HepG2 (cell line): ENCODE data around the gene MEAF6. TPM values are rescaled to one million over a fixed set of nuclear protein-coding genes. Genes with fewer than 3 reads are reported as not detected.

Experiments used
- CBX2 ChIP-seq, 2 experiments: fragments of 200-600 bp in 1 of 2; sonication (generic); formaldehyde crosslinking in 1 of 2; IDR thresholded peaks; 2 replicates each; pipeline versions ENCODE4 v1.7.0 to v1.8.1; 2018 to 2022; ENCODE audit warnings: low read depth in 2 of 2, low read length in 1 of 2, mild to moderate bottlenecking in 1 of 2, missing genetic modification reagents in 1 of 2
- E2F5 ChIP-seq: sonication (generic); formaldehyde crosslinking; conservative IDR thresholded peaks from 2 replicates; pipeline ENCODE4 v1.4.0; 2020; ENCODE audit warnings: missing genetic modification reagents
- HDAC1 ChIP-seq: sonication (generic); formaldehyde crosslinking; IDR thresholded peaks from 2 replicates; pipeline ENCODE4 v1.5.1; 2020; ENCODE audit warnings: mild to moderate bottlenecking, missing genetic modification reagents
- HES4 ChIP-seq: sonication (generic); formaldehyde crosslinking; IDR thresholded peaks from 2 replicates; pipeline ENCODE4 v1.9.0; 2021; ENCODE audit warnings: mild to moderate bottlenecking, missing genetic modification reagents, borderline replicate concordance
- HOXA3 ChIP-seq: sonication (generic); formaldehyde crosslinking; IDR thresholded peaks from 2 replicates; pipeline ENCODE4 v1.5.0; 2020; ENCODE audit warnings: missing genetic modification reagents
- JUND ChIP-seq: sonication (generic); formaldehyde crosslinking; IDR thresholded peaks from 2 replicates; pipeline ENCODE4 v1.8.0; 2022; ENCODE audit warnings: mild to moderate bottlenecking, missing genetic modification reagents
- KDM5A ChIP-seq: fragments of 200-600 bp; sonication (generic); IDR thresholded peaks from 2 replicates; pipeline ENCODE4 v1.7.0; 2018; ENCODE audit warnings: antibody characterized with exemption, mild to moderate bottlenecking, low read length, borderline replicate concordance
- KLF16 ChIP-seq, 2 experiments: sonication (generic) in 1 of 2; formaldehyde crosslinking in 1 of 2; IDR thresholded peaks; 2 replicates each; pipeline versions ENCODE4 v1.6.1 to v1.8.0; 2016 to 2023; ENCODE audit warnings: missing genetic modification reagents in 2 of 2, missing compliant biosample characterization in 1 of 2
- NCOA2 ChIP-seq: sonication (generic); formaldehyde crosslinking; IDR thresholded peaks from 2 replicates; pipeline ENCODE4 v1.8.0; 2022; ENCODE audit warnings: inconsistent platforms
- PTBP1 ChIP-seq: fragments of 200-400 bp; formaldehyde crosslinking; IDR thresholded peaks from 2 replicates; pipeline ENCODE4 v1.6.1; 2018; ENCODE audit warnings: low read length, low read depth; ENCODE audit not compliant: poor library complexity, severe bottlenecking
- SNAPC5 ChIP-seq: sonication (generic); formaldehyde crosslinking; IDR thresholded peaks from 2 replicates; pipeline ENCODE4 v1.8.1; 2023; ENCODE audit warnings: mild to moderate bottlenecking, missing genetic modification reagents, borderline replicate concordance
- SPEN ChIP-seq: sonication (generic); formaldehyde crosslinking; IDR thresholded peaks from 2 replicates; pipeline ENCODE4 v1.5.1; 2020; ENCODE audit warnings: low read depth, mild to moderate bottlenecking, missing genetic modification reagents
- UBTF ChIP-seq: sonication (generic); formaldehyde crosslinking; IDR thresholded peaks from 2 replicates; pipeline ENCODE4 v1.4.0; 2020; ENCODE audit warnings: mild to moderate bottlenecking, missing genetic modification reagents
- ZFP36L1 ChIP-seq: sonication (generic); formaldehyde crosslinking; IDR thresholded peaks from 2 replicates; pipeline ENCODE4 v1.8.0; 2022; ENCODE audit warnings: mild to moderate bottlenecking, missing genetic modification reagents, moderate library complexity
- ZNF263 ChIP-seq: sonication (generic); formaldehyde crosslinking; IDR thresholded peaks from 2 replicates; pipeline ENCODE4 v1.4.0; 2020; ENCODE audit warnings: missing genetic modification reagents
- ZNF33A ChIP-seq: sonication (generic); formaldehyde crosslinking; IDR thresholded peaks from 2 replicates; pipeline ENCODE4 v1.5.1; 2020; ENCODE audit warnings: missing genetic modification reagents, mild to moderate bottlenecking, moderate library complexity, borderline replicate concordance
- ZNF446 ChIP-seq: sonication (generic); formaldehyde crosslinking; IDR thresholded peaks from 2 replicates; pipeline ENCODE4 v1.5.0; 2020; ENCODE audit warnings: mild to moderate bottlenecking, missing genetic modification reagents
- ZNF550 ChIP-seq: sonication (generic); formaldehyde crosslinking; IDR thresholded peaks from 2 replicates; pipeline ENCODE4 v1.4.0; 2020; ENCODE audit warnings: mild to moderate bottlenecking, missing genetic modification reagents, borderline replicate concordance
- ZNF552 ChIP-seq: sonication (generic); formaldehyde crosslinking; IDR thresholded peaks from 2 replicates; pipeline ENCODE4 v1.9.0; 2022; ENCODE audit warnings: missing genetic modification reagents, mild to moderate bottlenecking, borderline replicate concordance
- ZNF709 ChIP-seq: sonication (generic); formaldehyde crosslinking; IDR thresholded peaks from 2 replicates; pipeline ENCODE4 v1.5.0; 2020; ENCODE audit warnings: mild to moderate bottlenecking, missing genetic modification reagents
- polyA plus RNA-seq, 8 experiments: library from polyadenylated mRNA; depleted of rRNA in 3 of 8; stranded (reverse) in 7 of 8; unstranded in 1 of 8; fragments of >200 nt; fragmentation: Illumina TruSeq in 4 of 8; extraction: Trizol in 4 of 8; gene quantifications; 2 replicates each; pipeline versions ENCODE4 v1.2.1 to v1.2.3, GENCODE V29; 2011 to 2016; ENCODE audit warnings: low read depth in 4 of 8, missing spikeins in 1 of 8, mixed read lengths in 1 of 8; ENCODE audit not compliant: insufficient read depth in 1 of 8
- total RNA-seq, 5 experiments: library from RNA; depleted of rRNA; stranded (reverse); fragments of >200 nt; fragmentation: Illumina TruSeq; extraction: Trizol; gene quantifications; 2 replicates each; pipeline ENCODE4 v1.2.3, GENCODE V29; 2016; ENCODE audit warnings: low read depth in 1 of 5
- TF ChIP-seq, protein P1 (sequence below): sonication (generic); formaldehyde crosslinking; IDR thresholded peaks from 2 replicates; pipeline ENCODE4 v1.8.1; 2023; ENCODE audit warnings: mild to moderate bottlenecking, missing genetic modification reagents

MEAF6 gene
- total and polyA plus RNA-seq, 2 of the 13 experiments (the other 11 are each of a cell fraction or from before 2014, with no cell fraction given) = 29.5 to 45.6 TPM

DNA sequence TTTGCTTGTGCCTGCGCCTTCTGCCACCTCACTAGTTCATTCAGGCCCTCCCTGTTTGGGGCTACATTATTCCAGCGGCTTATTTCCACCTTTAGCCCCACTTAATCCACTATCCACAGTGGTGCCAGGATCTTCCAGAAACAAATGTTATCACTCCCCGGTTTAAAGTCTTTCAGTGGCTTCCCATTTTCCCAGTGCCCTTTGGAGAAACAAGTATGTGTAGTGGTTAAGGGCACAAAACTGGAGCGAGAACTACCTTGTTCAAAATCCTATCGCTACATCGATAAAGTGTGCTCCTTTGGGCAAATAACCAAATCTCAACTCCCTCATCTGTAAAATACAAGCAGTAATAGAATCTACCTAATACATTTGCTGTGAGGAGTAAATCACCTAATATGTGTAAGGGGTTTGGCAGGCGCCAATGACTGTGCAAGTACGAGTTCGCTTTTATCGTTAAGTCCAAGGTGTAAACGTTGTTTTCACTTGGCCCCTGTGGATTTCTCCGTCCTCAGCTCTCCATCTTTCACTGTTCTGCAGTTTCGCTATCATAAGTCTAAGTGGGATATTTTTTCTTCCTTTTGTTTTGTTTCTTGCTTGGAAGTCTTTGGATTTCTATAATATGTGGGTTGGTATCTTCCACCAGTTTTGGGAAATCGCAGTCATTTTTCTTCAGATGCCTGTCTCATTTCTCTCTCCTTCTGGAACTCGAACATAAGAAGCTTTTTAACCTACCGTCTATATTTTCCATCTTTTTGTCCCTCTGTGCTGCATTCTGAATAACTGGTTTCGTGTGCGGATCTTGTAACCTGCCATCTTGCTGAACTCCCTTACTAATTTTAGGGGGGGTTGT lies 844 bp upstream of the MEAF6 start (continued):
- TF ChIP-seq E2F5 (CRISPR knock-in tag) (no peak), KDM5A (no peak), HES4 (CRISPR knock-in tag) (no peak), ZNF446 (CRISPR knock-in tag) (0 out of 2 replicates have a peak, but pooled peaks have one; percentile 6), ZNF550 (no peak), HOXA3 (CRISPR knock-in tag) (no peak), ZNF263 (CRISPR knock-in tag) (no peak), UBTF (CRISPR knock-in tag) (no peak; the same call in 1 of the 2 replicates), SNAPC5 (CRISPR knock-in tag) (no peak), ZNF33A (CRISPR knock-in tag) (0 out of 2 replicates have a peak, but pooled peaks have one; percentile 24), SPEN (CRISPR knock-in tag) (no peak), ZNF552 (CRISPR knock-in tag) (no peak), ZFP36L1 (CRISPR knock-in tag) (no peak), HDAC1 (CRISPR knock-in tag) (0 out of 2 replicates have a peak, but pooled peaks have one; percentile 4), PTBP1 (no peak), ZNF709 (0 out of 2 replicates have a peak, but pooled peaks have one; percentile 23), NCOA2 (CRISPR knock-in tag) (no peak), KLF16 (CRISPR knock-in tag; IDR thresholded peaks at IDR 0.05) (no peak), CBX2 (IDR thresholded peaks at IDR 0.05; ENCODE audit: low read depth, low read length) (no peak), CBX2 (CRISPR knock-in tag; IDR thresholded peaks at IDR 0.05; ENCODE audit: low read depth) (no peak), JUND (CRISPR knock-in tag) (no peak)
- TF ChIP-seq, protein P1, sequence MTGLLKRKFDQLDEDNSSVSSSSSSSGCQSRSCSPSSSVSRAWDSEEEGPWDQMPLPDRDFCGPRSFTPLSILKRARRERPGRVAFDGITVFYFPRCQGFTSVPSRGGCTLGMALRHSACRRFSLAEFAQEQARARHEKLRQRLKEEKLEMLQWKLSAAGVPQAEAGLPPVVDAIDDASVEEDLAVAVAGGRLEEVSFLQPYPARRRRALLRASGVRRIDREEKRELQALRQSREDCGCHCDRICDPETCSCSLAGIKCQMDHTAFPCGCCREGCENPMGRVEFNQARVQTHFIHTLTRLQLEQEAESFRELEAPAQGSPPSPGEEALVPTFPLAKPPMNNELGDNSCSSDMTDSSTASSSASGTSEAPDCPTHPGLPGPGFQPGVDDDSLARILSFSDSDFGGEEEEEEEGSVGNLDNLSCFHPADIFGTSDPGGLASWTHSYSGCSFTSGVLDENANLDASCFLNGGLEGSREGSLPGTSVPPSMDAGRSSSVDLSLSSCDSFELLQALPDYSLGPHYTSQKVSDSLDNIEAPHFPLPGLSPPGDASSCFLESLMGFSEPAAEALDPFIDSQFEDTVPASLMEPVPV (CRISPR knock-in tag) = 0 out of 2 replicates have a peak, but pooled peaks have one; percentile 5
- TF ChIP-seq, all 625 proteins: peak for 25
